ENCODE results near the gene SVIL. TPM values are rescaled to one million over a fixed set of nuclear protein-coding genes. Genes with fewer than 3 reads are reported as not detected.
"Not testable (repeated sequence)": the region's sequence is repeated elsewhere in the genome, so short reads cannot be mapped to it uniquely, and the experiment has no call there.

The SVIL gene
- total and polyA plus RNA-seq, 11 donors = 95.2 to 589 (median 355) TPM

GRCh38 chr10:29522061-29522855 is 112.5 kb downstream of the SVIL start:
- H3K36me3 ChIP-seq = peaks cover 0 to 100% (median 88%) of the 10 kb centered on the region in 9 donors
- peaks cover 0 to 28% (median 3%) of the 10 kb centered on the region in 12 donors for H3K4me1 ChIP-seq
- no peak for TF ChIP-seq POLR2A (IDR thresholded peaks at IDR 0.05)
- H3K27ac ChIP-seq = peak overlapping the region in 7 of 12 donors; percentile 10 to 67 (median 30)
- 60 to 78% (median 71%) methylated on average over 16 to 20 of the region's 20 CpGs for WGBS, 4 donors
- DNase-seq (no peak), ATAC-seq (peak in 2 of 4 donors; percentile 4 to 12)
- no peaks in the 10 kb centered on the region for H3K27me3 ChIP-seq
- intact Hi-C loops (cut with DNase I) = loop anchor here in 1 of 10 donors (10.0 kb wide), 1 partner anchor 63 kb away; no protein-coding TSS in a partner anchor
- H3K9me3 ChIP-seq = no peaks in the 10 kb centered on the region
- H3K4me3 ChIP-seq = peak overlapping the region in 3 of 12 donors; percentile 4 to 23 (median 19)

- DNase-seq = no peak
- peaks cover 0 to 93% (median 66%) of the 10 kb centered on the region in 9 donors for H3K36me3 ChIP-seq
- H3K4me3 ChIP-seq = no peak overlapping the region
- ATAC-seq = no peak
- H3K9me3 ChIP-seq = no peaks in the 10 kb centered on the region
- intact Hi-C loops (cut with DNase I) = loop anchor here in 4 of 10 donors (5.0 to 10.0 kb wide), 5 partner anchors 52 to 335 kb away; no protein-coding TSS in a partner anchor
- H3K27me3 ChIP-seq = no peaks in the 10 kb centered on the region
- H3K27ac ChIP-seq = peak overlapping the region in 3 of 12 donors; percentile 54 to 89 (median 60)
- H3K4me1 ChIP-seq = peaks cover 0 to 27% (median 8%) of the 10 kb centered on the region in 12 donors
- TF ChIP-seq POLR2A (IDR thresholded peaks at IDR 0.05) (no peak), CTCF (IDR thresholded peaks at IDR 0.05) (no peak)
- 82 to 90% (median 85%) methylated on average over 3 of the region's 3 CpGs for WGBS, 4 donors
Measured at GRCh38 chr10:29519659-29520058, 115.1 kb downstream of the SVIL start.

DNA sequence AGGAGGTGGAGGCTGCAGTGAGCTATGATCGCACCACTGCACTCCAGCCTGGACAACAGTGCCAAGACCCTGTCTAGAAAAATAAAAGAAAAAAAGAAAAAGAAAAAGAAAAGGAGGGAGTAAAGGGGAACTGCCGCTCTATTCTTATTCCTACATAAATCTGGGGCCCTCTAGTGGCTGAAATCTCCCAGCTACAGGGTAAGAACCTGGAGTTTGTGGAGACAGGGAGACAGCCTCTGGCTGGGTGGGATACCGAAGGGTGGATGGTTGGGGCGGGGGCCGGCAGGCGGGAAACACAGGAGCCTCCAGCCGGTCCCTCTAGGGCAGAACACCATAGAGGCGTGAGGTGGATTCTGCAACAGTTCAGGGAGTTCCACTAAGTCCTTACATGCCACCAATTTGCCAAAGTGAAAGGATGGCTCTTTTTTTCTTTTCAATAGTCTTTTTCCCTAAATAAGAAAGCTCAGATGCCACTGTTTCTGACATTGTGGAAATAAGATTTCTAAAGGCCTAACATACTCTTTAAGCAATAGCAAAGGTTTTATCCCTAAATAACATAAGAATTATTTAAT is 117.3 kb downstream of the SVIL start:
- peak overlapping the region; percentile 2 to 90 (median 82) for H3K27ac ChIP-seq
- ATAC-seq = peak in 3 of 4 donors; percentile 3 to 39 (median 31)
- TF ChIP-seq CTCF (IDR thresholded peaks at IDR 0.05) (peak; percentile 21 to 60 (median 43)), POLR2A (IDR thresholded peaks at IDR 0.05) (no peak)
- 64 to 85% (median 79%) methylated on average over 8 of the region's 8 CpGs for WGBS, 4 donors
- intact Hi-C loops (cut with DNase I) = loop anchor here in 4 of 10 donors (5.0 to 10.0 kb wide), 4 partner anchors 50 to 337 kb away; no protein-coding TSS in a partner anchor
- no peak overlapping the region for H3K4me3 ChIP-seq
- H3K27me3 ChIP-seq = no peaks in the 10 kb centered on the region
- H3K9me3 ChIP-seq = no peaks in the 10 kb centered on the region
- H3K4me1 ChIP-seq = peaks cover 0 to 38% (median 13%) of the 10 kb centered on the region in 12 donors
- H3K36me3 ChIP-seq = peaks cover 0 to 90% (median 53%) of the 10 kb centered on the region in 9 donors
- no peak for DNase-seq

DNA sequence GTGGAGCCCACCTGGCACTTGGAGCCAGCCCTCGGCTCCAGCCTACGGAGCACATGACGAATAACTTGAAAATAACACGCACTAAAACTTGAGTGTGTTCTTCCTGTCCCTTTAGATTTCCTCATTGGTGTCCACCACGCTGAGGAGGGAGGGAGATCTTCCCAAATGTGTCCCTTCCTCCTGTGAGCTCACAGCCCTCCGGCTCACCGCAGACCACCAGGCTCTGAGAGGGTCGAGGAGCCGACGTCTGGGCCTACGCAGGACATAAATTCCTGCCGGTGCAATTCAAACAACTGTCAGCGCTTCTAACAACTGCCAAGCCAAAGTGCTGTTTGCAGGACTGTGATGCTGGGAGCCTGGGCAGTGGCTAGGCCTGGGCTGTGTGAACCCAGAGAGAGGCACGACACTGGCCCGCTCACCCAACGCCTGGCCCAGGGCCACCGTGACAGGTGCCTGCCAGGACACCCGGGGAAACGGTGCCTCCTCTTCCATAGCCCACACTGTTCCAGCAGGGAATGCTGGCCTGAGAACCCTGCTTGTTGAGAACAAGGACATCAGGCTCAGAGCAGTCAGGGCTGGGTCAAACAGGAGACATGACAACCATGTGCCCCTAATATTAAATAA is 118.3 kb downstream of the SVIL start:
- H3K27me3 ChIP-seq, H3K4me3 ChIP-seq, H3K9me3 ChIP-seq: not testable (repeated sequence)
- peaks cover 0 to 90% (median 52%) of the 10 kb centered on the region in 9 donors for H3K36me3 ChIP-seq
- peaks cover 0 to 46% (median 11%) of the 10 kb centered on the region in 12 donors for H3K4me1 ChIP-seq
- intact Hi-C loops (cut with DNase I) = loop anchor here in 4 of 10 donors (5.0 to 10.0 kb wide), 4 partner anchors 49 to 338 kb away; no protein-coding TSS in a partner anchor
- DNase-seq (peak; percentile 69 to 89 (median 84)), ATAC-seq (peak; percentile 91 to 94 (median 94))
- 44 to 56% (median 54%) methylated on average over 15 to 19 of the region's 19 CpGs for WGBS, 4 donors
- peak overlapping the region; percentile 2 to 90 (median 82) for H3K27ac ChIP-seq

DNA sequence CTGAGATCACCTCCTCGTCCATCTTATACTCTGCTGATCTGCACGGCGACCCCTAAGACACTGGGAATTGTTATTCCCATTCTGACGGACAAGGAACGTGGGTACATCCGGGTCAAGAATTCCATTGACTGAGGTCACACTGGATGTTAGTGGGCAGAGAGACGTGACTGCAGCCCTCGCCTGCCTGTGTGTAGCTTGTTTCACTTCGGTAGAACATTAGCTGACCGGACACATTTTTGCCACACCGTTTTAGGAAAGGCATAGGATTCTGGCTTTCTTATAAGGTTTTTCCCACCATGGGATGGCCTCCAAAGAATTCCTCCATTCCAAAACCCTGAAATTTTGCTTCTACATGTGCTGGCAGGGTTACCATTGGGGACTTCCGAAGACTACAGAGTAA is 118.9 kb downstream of the SVIL start:
- peaks cover 0 to 50% (median 10%) of the 10 kb centered on the region in 12 donors for H3K4me1 ChIP-seq
- not testable (repeated sequence) for H3K9me3 ChIP-seq, H3K4me3 ChIP-seq, DNase-seq, H3K27me3 ChIP-seq
- H3K36me3 ChIP-seq = peaks cover 0 to 88% (median 47%) of the 10 kb centered on the region in 9 donors
- ATAC-seq = peak in 2 of 4 donors; percentile 4 to 5
- peak overlapping the region in 10 of 12 donors; percentile 34 to 90 (median 82) for H3K27ac ChIP-seq
- intact Hi-C loops (cut with DNase I) = loop anchor here in 4 of 10 donors (5.0 to 10.0 kb wide), 4 partner anchors 49 to 339 kb away; no protein-coding TSS in a partner anchor
- WGBS, 4 donors = 43 to 73% (median 68%) methylated on average over 9 to 12 of the region's 12 CpGs

DNA sequence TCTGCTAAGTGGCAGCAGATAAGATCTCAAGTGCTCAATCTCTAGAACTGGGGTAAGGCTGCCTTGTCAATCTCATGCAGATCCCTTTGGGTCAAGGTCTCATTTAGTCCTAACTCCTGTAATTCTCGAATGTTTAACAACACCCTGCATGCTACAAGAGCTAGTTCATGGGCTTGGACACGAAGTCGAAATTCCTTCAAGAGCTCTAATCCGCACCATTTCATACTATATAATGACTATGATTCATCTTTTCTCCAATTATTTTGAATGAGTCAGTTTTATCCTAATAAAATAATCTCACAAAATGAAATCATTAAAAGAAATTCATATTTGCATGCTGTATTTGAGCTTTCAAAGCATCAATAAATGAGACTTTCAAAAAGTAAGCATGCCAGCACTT is 119.7 kb downstream of the SVIL start:
- not testable (repeated sequence) for DNase-seq, H3K27me3 ChIP-seq, ATAC-seq, H3K9me3 ChIP-seq, H3K4me3 ChIP-seq
- 46 to 84% (median 73%) methylated on average over 3 to 4 of the region's 4 CpGs for WGBS, 4 donors
- peak overlapping the region in 6 of 12 donors; percentile 49 to 90 (median 86) for H3K27ac ChIP-seq
- intact Hi-C loops (cut with DNase I) = loop anchor here in 4 of 10 donors (5.0 to 10.0 kb wide), 4 partner anchors 48 to 340 kb away; no protein-coding TSS in a partner anchor
- peaks cover 0 to 82% (median 40%) of the 10 kb centered on the region in 9 donors for H3K36me3 ChIP-seq
- peaks cover 0 to 50% (median 10%) of the 10 kb centered on the region in 12 donors for H3K4me1 ChIP-seq

Measured in heart left ventricle (tissue), 16 donors.